HepG2 (cell line): Measurements from ENCODE around the gene DUSP9. TPM values are rescaled to one million over a fixed set of nuclear protein-coding genes. Genes with fewer than 3 reads are reported as not detected.
A peak's percentile ranks its signal among the peaks of the same experiment; 100 is the strongest.

Source experiments
- AHR ChIP-seq: IDR thresholded peaks from 2 replicates; pipeline ENCODE4 v1.6.1; 2018; ENCODE audit warnings: missing genetic modification reagents, missing compliant biosample characterization
- BORCS8-MEF2B ChIP-seq: sonication (generic); formaldehyde crosslinking; IDR thresholded peaks from 2 replicates; pipeline ENCODE4 v1.8.0; 2022; ENCODE audit warnings: mild to moderate bottlenecking, missing genetic modification reagents
- FOXK1 ChIP-seq: sonication (generic); formaldehyde crosslinking; IDR thresholded peaks from 2 replicates; pipeline ENCODE4 v1.4.0; 2020; ENCODE audit warnings: low read depth, missing genetic modification reagents, borderline replicate concordance
- HOXA3 ChIP-seq: sonication (generic); formaldehyde crosslinking; IDR thresholded peaks from 2 replicates; pipeline ENCODE4 v1.5.0; 2020; ENCODE audit warnings: missing genetic modification reagents
- IRX3 ChIP-seq: sonication (generic); formaldehyde crosslinking; IDR thresholded peaks from 2 replicates; pipeline ENCODE4 v1.8.1; 2023; ENCODE audit warnings: mild to moderate bottlenecking, low read depth, missing genetic modification reagents, borderline replicate concordance
- NR1H2 ChIP-seq: sonication (generic); formaldehyde crosslinking; IDR thresholded peaks from 2 replicates; pipeline ENCODE4 v1.8.1; 2022; ENCODE audit warnings: low read depth, missing genetic modification reagents, borderline replicate concordance
- TGIF2 ChIP-seq: IDR thresholded peaks from 2 replicates; pipeline ENCODE4 v1.6.1; 2016; ENCODE audit warnings: control low read depth, missing compliant biosample characterization
- ZNF124 ChIP-seq: sonication (generic); formaldehyde crosslinking; IDR thresholded peaks from 2 replicates; pipeline ENCODE4 v1.4.0; 2020; ENCODE audit warnings: missing genetic modification reagents
- ZNF143 ChIP-seq: sonication (generic); formaldehyde crosslinking; IDR thresholded peaks from 2 replicates; pipeline ENCODE4 v1.4.0; 2020; ENCODE audit warnings: missing genetic modification reagents
- ZNF317 ChIP-seq: sonication (generic); formaldehyde crosslinking; IDR thresholded peaks from 2 replicates; pipeline ENCODE4 v1.5.0; 2020; ENCODE audit warnings: mild to moderate bottlenecking, missing genetic modification reagents
- ZNF614 ChIP-seq: IDR thresholded peaks from 2 replicates; pipeline ENCODE4 v1.6.1; 2018; ENCODE audit warnings: missing biosample characterization, missing genetic modification reagents, inconsistent platforms, borderline replicate concordance
- polyA plus RNA-seq, 8 experiments: library from polyadenylated mRNA; depleted of rRNA in 3 of 8; stranded (reverse) in 7 of 8; unstranded in 1 of 8; fragments of >200 nt; fragmentation: Illumina TruSeq in 4 of 8; extraction: Trizol in 4 of 8; gene quantifications; 2 replicates each; pipeline versions ENCODE4 v1.2.1 to v1.2.3, GENCODE V29; 2011 to 2016; ENCODE audit warnings: low read depth in 4 of 8, missing spikeins in 1 of 8, mixed read lengths in 1 of 8; ENCODE audit not compliant: insufficient read depth in 1 of 8
- total RNA-seq, 5 experiments: library from RNA; depleted of rRNA; stranded (reverse); fragments of >200 nt; fragmentation: Illumina TruSeq; extraction: Trizol; gene quantifications; 2 replicates each; pipeline ENCODE4 v1.2.3, GENCODE V29; 2016; ENCODE audit warnings: low read depth in 1 of 5
- TF ChIP-seq, protein P1 (sequence below): sonication (generic); formaldehyde crosslinking; IDR thresholded peaks from 2 replicates; pipeline ENCODE4 v1.4.0; 2020; ENCODE audit warnings: missing genetic modification reagents
- TF ChIP-seq, protein P2 (sequence below): sonication (generic); formaldehyde crosslinking; IDR thresholded peaks from 2 replicates; pipeline ENCODE4 v1.4.0; 2020; ENCODE audit warnings: missing genetic modification reagents, low read depth, mild to moderate bottlenecking, borderline replicate concordance
- TF ChIP-seq, protein P3 (sequence below): sonication (generic); formaldehyde crosslinking; IDR thresholded peaks from 2 replicates; pipeline ENCODE4 v1.4.0; 2020; ENCODE audit warnings: mild to moderate bottlenecking, missing genetic modification reagents
- TF ChIP-seq, protein P4 (sequence below): sonication (generic); formaldehyde crosslinking; IDR thresholded peaks from 2 replicates; pipeline ENCODE4 v1.5.0; 2020; ENCODE audit warnings: missing genetic modification reagents, mild to moderate bottlenecking, borderline replicate concordance
- TF ChIP-seq, protein P5 (sequence below): IDR thresholded peaks from 2 replicates; pipeline ENCODE4 v1.6.1; 2016; ENCODE audit warnings: missing compliant biosample characterization, missing genetic modification reagents, borderline replicate concordance

DUSP9 gene
- total and polyA plus RNA-seq, 2 of the 13 experiments (the other 11 are each of a cell fraction or from before 2014, with no cell fraction given), result 235 to 435 TPM

DNA sequence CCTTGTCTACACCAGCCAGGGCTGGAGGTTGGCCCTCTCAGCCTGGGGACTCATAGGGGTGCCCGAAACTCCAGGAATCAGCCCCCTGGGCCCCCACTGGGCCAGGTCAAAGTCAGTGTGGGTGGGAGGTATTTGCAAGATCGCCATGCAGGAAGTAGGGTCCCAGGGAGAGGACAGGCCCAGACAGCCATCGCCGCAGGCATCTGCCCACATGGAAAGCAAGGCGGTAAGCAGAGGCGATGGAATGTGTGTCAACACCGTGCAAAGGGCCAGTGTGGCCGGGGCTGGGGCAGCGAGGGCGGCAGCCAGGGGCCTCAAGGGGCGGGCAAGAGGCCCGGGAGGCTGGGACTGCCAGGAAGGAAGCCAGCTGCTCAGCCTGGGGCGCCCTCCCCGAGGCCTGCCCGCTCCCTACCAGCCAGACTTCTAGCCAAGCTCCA is 19.3 kb upstream of the DUSP9 start (continued):
- TF ChIP-seq, protein P1, sequence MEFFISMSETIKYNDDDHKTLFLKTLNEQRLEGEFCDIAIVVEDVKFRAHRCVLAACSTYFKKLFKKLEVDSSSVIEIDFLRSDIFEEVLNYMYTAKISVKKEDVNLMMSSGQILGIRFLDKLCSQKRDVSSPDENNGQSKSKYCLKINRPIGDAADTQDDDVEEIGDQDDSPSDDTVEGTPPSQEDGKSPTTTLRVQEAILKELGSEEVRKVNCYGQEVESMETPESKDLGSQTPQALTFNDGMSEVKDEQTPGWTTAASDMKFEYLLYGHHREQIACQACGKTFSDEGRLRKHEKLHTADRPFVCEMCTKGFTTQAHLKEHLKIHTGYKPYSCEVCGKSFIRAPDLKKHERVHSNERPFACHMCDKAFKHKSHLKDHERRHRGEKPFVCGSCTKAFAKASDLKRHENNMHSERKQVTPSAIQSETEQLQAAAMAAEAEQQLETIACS, result peak; percentile 59
- TF ChIP-seq TGIF2, result no peak; the same call in 1 of the 2 replicates
- peak; percentile 86; the same call in 1 of the 2 replicates for TF ChIP-seq FOXK1 (CRISPR knock-in tag)
- TF ChIP-seq, protein P2, sequence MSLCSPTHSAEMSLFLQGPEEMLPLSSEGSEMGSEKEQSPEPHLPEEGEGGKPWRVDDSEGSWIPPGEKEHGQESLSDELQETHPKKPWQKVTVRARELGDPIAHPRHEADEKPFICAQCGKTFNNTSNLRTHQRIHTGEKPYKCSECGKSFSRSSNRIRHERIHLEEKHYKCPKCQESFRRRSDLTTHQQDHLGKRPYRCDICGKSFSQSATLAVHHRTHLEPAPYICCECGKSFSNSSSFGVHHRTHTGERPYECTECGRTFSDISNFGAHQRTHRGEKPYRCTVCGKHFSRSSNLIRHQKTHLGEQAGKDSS (CRISPR knock-in tag), result peak; percentile 41; the same call in 1 of the 2 replicates
- peak; percentile 41; the same call in 1 of the 2 replicates for TF ChIP-seq ZNF317
- TF ChIP-seq, protein P3, sequence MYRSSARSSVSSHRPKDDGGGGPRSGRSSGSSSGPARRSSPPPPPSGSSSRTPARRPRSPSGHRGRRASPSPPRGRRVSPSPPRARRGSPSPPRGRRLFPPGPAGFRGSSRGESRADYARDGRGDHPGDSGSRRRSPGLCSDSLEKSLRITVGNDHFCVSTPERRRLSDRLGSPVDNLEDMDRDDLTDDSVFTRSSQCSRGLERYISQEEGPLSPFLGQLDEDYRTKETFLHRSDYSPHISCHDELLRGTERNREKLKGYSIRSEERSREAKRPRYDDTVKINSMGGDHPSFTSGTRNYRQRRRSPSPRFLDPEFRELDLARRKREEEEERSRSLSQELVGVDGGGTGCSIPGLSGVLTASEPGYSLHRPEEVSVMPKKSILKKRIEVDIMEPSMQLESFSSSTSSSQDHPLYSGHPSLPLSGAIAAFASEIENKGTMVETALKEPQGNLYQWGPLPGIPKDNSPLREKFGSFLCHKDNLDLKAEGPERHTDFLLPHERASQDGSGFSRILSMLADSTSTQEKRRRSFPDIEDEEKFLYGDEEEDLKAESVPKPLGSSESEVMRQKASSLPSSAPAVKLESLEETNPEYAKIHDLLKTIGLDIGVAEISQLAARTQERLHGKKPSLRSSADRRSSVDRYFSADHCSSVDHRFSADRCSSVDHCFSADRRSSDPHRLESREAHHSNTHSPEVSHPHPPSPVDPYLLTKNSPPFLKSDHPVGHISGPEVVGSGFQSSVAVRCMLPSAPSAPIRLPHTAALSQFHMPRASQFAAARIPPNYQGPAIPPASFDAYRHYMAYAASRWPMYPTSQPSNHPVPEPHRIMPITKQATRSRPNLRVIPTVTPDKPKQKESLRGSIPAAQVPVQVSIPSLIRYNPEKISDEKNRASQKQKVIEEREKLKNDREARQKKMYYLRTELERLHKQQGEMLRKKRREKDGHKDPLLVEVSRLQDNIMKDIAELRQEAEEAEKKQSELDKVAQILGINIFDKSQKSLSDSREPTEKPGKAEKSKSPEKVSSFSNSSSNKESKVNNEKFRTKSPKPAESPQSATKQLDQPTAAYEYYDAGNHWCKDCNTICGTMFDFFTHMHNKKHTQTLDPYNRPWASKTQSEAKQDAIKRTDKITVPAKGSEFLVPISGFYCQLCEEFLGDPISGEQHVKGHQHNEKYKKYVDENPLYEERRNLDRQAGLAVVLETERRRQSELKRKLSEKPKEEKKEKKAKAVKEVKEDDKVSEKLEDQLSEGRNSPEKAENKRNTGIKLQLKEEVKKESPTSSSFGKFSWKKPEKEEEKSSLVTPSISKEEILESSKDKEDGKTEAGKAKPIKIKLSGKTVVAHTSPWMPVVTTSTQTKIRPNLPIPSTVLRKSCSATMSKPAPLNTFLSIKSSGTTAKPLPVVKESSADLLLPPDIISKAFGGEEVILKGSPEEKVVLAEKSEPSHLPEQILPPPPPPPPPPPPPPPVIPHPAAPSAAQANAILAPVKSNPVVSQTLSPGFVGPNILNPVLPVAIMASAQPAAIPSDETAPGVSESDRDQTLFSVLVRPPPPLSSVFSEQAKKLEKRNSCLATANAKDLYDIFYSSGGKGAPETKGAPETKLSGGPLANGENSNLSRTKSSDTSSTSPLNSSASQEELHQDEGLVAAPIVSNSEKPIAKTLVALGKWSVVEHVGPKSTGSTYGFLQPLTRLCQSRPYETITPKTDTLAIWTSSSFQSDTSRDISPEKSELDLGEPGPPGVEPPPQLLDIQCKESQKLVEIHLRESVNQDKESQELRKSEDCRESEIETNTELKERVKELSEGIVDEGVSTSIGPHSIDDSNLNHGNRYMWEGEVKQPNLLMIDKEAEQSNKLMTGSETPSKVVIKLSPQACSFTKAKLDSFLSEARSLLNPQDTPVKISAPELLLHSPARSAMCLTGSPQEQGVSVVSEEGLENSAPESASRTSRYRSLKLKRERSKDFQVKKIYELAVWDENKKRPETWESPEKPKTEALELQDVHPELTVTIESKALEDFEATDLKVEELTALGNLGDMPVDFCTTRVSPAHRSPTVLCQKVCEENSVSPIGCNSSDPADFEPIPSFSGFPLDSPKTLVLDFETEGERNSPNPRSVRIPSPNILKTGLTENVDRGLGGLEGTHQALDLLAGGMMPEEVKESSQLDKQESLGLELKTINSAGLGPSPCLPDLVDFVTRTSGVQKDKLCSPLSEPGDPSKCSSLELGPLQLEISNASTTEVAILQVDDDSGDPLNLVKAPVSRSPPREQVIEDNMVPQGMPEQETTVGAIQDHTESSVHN (CRISPR knock-in tag), result no peak
- peak; percentile 64; the same call in 1 of the 2 replicates for TF ChIP-seq ZNF124 (CRISPR knock-in tag)
- peak; percentile 31; the same call in 1 of the 2 replicates for TF ChIP-seq ZNF143 (CRISPR knock-in tag)
- TF ChIP-seq, protein P4, sequence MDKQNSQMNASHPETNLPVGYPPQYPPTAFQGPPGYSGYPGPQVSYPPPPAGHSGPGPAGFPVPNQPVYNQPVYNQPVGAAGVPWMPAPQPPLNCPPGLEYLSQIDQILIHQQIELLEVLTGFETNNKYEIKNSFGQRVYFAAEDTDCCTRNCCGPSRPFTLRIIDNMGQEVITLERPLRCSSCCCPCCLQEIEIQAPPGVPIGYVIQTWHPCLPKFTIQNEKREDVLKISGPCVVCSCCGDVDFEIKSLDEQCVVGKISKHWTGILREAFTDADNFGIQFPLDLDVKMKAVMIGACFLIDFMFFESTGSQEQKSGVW, result no peak
- peak; percentile 68; the same call in 1 of the 2 replicates for TF ChIP-seq ZNF614 (CRISPR knock-in tag)
- no peak for TF ChIP-seq NR1H2
- TF ChIP-seq HOXA3, result peak; percentile 79
- 0 out of 2 replicates have a peak, but pooled peaks have one; percentile 59 for TF ChIP-seq AHR
- TF ChIP-seq BORCS8-MEF2B (CRISPR knock-in tag), result no peak; the same call in none of the 2 replicates
- TF ChIP-seq IRX3 (CRISPR knock-in tag), result peak; percentile 80; the same call in 1 of the 2 replicates
- TF ChIP-seq, protein P5, sequence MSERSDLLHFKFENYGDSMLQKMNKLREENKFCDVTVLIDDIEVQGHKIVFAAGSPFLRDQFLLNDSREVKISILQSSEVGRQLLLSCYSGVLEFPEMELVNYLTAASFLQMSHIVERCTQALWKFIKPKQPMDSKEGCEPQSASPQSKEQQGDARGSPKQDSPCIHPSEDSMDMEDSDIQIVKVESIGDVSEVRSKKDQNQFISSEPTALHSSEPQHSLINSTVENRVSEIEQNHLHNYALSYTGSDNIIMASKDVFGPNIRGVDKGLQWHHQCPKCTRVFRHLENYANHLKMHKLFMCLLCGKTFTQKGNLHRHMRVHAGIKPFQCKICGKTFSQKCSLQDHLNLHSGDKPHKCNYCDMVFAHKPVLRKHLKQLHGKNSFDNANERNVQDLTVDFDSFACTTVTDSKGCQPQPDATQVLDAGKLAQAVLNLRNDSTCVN, result 0 out of 2 replicates have a peak, but pooled peaks have one; percentile 35
